Retinal pigment epithelial cell (primary cell): ENCODE measurements around the gene FNDC11.

ENCODE experiments used
- DNase-seq: peaks from one replicate; pipeline ENCODE4 v3.0.0-alpha.2; 2010; ENCODE audit warnings: low read depth
- H3K4me3 ChIP-seq: 2 replicates; pipeline ENCODE4 v1.5.1; 2011; ENCODE audit warnings: mild to moderate bottlenecking, low read length, control low read depth, moderate library complexity
- CTCF ChIP-seq: conservative IDR thresholded peaks from 2 replicates; pipeline ENCODE4 v1.5.1; 2011; ENCODE audit warnings: low read depth, low read length, control low read depth, inconsistent platforms

Gene FNDC11

GRCh38 chr20:63586797-63587196, 32.8 kb downstream of the FNDC11 start:
- no peak for TF ChIP-seq CTCF
- DNase-seq, result no peak
- H3K4me3 ChIP-seq, result no peak overlapping the region

- DNase-seq, result no peak
- no peak for TF ChIP-seq CTCF
- H3K4me3 ChIP-seq, result no peak overlapping the region
Measured at GRCh38 chr20:63587256-63587655, 33.3 kb downstream of the FNDC11 start.

- TF ChIP-seq CTCF, result no peak
- DNase-seq, result no peak
Measured at GRCh38 chr20:63587776-63588591, 34.0 kb downstream of the FNDC11 start.

GRCh38 chr20:63588641-63589041, 34.7 kb downstream of the FNDC11 start:
- no peak for TF ChIP-seq CTCF
- DNase-seq, result no peak
- no peak overlapping the region for H3K4me3 ChIP-seq

More at GRCh38 chr20:63587776-63588591, 34.0 kb downstream of the FNDC11 start:
- no peak overlapping the region for H3K4me3 ChIP-seq

- no peak for DNase-seq
- TF ChIP-seq CTCF, result no peak
- no peak overlapping the region for H3K4me3 ChIP-seq
Measured at GRCh38 chr20:63589261-63590217, 35.6 kb downstream of the FNDC11 start.

- no peak for TF ChIP-seq CTCF
- H3K4me3 ChIP-seq, result no peak overlapping the region
- DNase-seq, result no peak
Measured at GRCh38 chr20:63590218-63591146, 36.5 kb downstream of the FNDC11 start.
